Vagina (tissue), 2 donors: Measurements from ENCODE around the gene C1QTNF2. TPM values are rescaled to one million over a fixed set of nuclear protein-coding genes. Genes with fewer than 3 reads are reported as not detected.
"Not testable (repeated sequence)": the region's sequence is repeated elsewhere in the genome, so short reads cannot be mapped to it uniquely, and the experiment has no call there.

ENCODE experiments used
- DNase-seq, 2 donors: peaks; one replicate each; pipeline ENCODE4 v3.0.0-alpha.2; 2017; ENCODE audit errors: extremely low spot score in 2 of 2
- H3K27ac ChIP-seq: fragments of 200-600 bp; sonication (generic); one replicate; pipeline ENCODE4 v1.5.1; 2019
- H3K27me3 ChIP-seq: fragments of 200-600 bp; sonication (generic); one replicate; pipeline ENCODE4 v1.5.1; 2019
- H3K36me3 ChIP-seq, 2 donors: fragments of 200-600 bp; sonication (generic); one replicate each; pipeline ENCODE4 v1.5.1; 2017 to 2019
- H3K4me1 ChIP-seq: fragments of 200-600 bp; sonication (generic); one replicate; pipeline ENCODE4 v1.5.1; 2019
- H3K4me3 ChIP-seq, 2 donors: fragments of 200-600 bp; sonication (generic); 1 replicate in 1 of 2; 2 replicates in 1 of 2; pipeline ENCODE4 v1.5.1; 2016 to 2019
- H3K9me3 ChIP-seq: fragments of 200-600 bp; sonication (generic); one replicate; pipeline ENCODE4 v1.5.1; 2019
- POLR2A ChIP-seq, 2 donors: fragments of 450-650 bp; IDR thresholded peaks; one replicate each; pipeline ENCODE4 v1.6.1; 2017; ENCODE audit warnings: antibody characterized with exemption in 2 of 2, mild to moderate bottlenecking in 2 of 2, moderate library complexity in 2 of 2
- POLR2AphosphoS5 ChIP-seq, 2 donors: sonication (generic); formaldehyde crosslinking; IDR thresholded peaks; one replicate each; pipeline ENCODE4 v1.9.0; 2017; ENCODE audit warnings: antibody characterized with exemption in 2 of 2, mild to moderate bottlenecking in 2 of 2, low read depth in 1 of 2; ENCODE audit not compliant: insufficient read depth in 1 of 2
- intact Hi-C: fragments of 100-400 bp; cut with DNase I; formaldehyde crosslinking; loops from one replicate; pipeline ENCODE4 v1.15.1; 2023
- total RNA-seq: library from RNA; depleted of rRNA; stranded (reverse); fragments of >200 nt; gene quantifications from one replicate; pipeline ENCODE4 v1.2.3, GENCODE V29; 2016
- TF ChIP-seq, protein P1 (sequence below), 3 experiments: fragments of 450-650 bp in 2 of 3; fragments of 200-600 bp in 1 of 3; sonication (generic) in 1 of 3; IDR thresholded peaks; one replicate each; pipeline ENCODE4 v1.5.1; 2017 to 2019; ENCODE audit warnings: antibody characterized with exemption in 3 of 3, mild to moderate bottlenecking in 2 of 3, moderate library complexity in 2 of 3

C1QTNF2 gene
- total RNA-seq, 1 donor from 2014 or later: 1.7 TPM

GRCh38 chr5:160348080-160348479 lies 22.3 kb downstream of the C1QTNF2 start:
- no peak for DNase-seq
- no peaks in the 10 kb centered on the region for H3K9me3 ChIP-seq
- H3K27ac ChIP-seq: no peak overlapping the region
- no peaks in the 10 kb centered on the region for H3K36me3 ChIP-seq
- H3K4me1 ChIP-seq: no peaks in the 10 kb centered on the region
- TF ChIP-seq, protein P1, sequence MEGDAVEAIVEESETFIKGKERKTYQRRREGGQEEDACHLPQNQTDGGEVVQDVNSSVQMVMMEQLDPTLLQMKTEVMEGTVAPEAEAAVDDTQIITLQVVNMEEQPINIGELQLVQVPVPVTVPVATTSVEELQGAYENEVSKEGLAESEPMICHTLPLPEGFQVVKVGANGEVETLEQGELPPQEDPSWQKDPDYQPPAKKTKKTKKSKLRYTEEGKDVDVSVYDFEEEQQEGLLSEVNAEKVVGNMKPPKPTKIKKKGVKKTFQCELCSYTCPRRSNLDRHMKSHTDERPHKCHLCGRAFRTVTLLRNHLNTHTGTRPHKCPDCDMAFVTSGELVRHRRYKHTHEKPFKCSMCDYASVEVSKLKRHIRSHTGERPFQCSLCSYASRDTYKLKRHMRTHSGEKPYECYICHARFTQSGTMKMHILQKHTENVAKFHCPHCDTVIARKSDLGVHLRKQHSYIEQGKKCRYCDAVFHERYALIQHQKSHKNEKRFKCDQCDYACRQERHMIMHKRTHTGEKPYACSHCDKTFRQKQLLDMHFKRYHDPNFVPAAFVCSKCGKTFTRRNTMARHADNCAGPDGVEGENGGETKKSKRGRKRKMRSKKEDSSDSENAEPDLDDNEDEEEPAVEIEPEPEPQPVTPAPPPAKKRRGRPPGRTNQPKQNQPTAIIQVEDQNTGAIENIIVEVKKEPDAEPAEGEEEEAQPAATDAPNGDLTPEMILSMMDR (IDR thresholded peaks at IDR 0.05): no peak
- TF ChIP-seq POLR2AphosphoS5 (IDR thresholded peaks at IDR 0.05; ENCODE audit: insufficient read depth in 1 of 2, low read depth in 1 of 2) (no peak), POLR2A (IDR thresholded peaks at IDR 0.05) (no peak)
- no peaks in the 10 kb centered on the region for H3K27me3 ChIP-seq
- intact Hi-C loops: loop anchor here (5.0 kb wide), 1 partner anchor 326 kb away; no protein-coding TSS in a partner anchor
- H3K4me3 ChIP-seq: no peak overlapping the region

DNA sequence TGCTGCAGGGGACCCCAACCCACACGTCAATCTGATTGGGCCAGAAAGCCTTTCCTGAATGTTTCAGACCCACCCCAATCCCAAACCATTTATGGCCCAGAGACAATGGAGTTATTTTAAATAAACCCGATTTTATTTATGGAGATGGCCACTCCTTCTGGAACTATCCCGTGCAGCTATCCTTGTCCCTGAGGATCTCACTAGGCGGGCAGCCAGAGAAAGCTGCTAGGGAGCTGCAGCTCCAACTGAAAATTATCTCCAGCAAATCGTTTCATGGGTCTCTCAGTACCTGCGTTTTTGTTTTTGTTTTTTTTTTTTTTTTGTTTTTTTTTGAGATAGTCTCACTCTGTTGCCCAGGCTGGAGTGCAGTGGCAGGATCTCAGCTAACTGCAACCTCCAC lies 23.0 kb downstream of the C1QTNF2 start:
- Histone ChIP-seq H3K9me3 (no peaks in the 10 kb centered on the region), H3K4me1 (no peaks in the 10 kb centered on the region), H3K36me3 (no peaks in the 10 kb centered on the region), H3K27me3 (no peaks in the 10 kb centered on the region), H3K27ac (no peak overlapping the region), H3K4me3 (no peak overlapping the region)
- intact Hi-C loops: loop anchor here (5.0 kb wide), 1 partner anchor 325 kb away; no protein-coding TSS in a partner anchor
- DNase-seq: no peak
- no peak for TF ChIP-seq POLR2AphosphoS5 (IDR thresholded peaks at IDR 0.05; ENCODE audit: insufficient read depth in 1 of 2, low read depth in 1 of 2)
- TF ChIP-seq, protein P1 (IDR thresholded peaks at IDR 0.05): no peak
- TF ChIP-seq POLR2A (IDR thresholded peaks at IDR 0.05): no peak

DNA sequence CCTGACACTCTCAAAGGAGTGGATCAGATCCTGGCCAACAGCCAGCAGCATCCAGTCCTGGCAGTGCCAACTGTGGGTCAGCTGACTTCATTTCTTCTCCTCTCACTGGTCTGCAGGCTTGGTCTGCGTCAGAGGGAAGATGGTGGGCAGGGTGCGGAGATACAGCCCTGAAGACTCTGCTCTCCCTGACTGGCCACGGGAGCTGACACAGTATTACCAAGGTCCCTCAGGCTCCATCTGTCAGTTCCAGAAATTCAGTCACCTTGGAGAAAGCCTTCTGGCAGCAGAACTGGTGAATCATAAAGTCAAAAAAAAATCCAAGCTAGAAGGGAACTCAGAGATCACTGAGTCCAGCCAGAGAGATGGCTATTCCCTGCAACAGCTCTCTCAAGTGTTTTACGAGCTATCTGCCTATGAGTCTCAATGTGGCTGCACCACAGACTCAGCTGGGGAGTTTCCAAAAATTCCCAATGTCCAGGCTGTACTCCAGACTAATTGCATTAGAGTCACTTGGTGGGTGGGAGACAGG lies 27.9 kb downstream of the C1QTNF2 start:
- Histone ChIP-seq H3K9me3 (no peaks in the 10 kb centered on the region), H3K4me3 (no peak overlapping the region), H3K27ac (peak overlapping the region; percentile 20), H3K27me3 (no peaks in the 10 kb centered on the region), H3K36me3 (no peaks in the 10 kb centered on the region), H3K4me1 (no peaks in the 10 kb centered on the region)
- intact Hi-C loops: no loop called here
- TF ChIP-seq POLR2A (IDR thresholded peaks at IDR 0.05): no peak
- TF ChIP-seq POLR2AphosphoS5 (IDR thresholded peaks at IDR 0.05; ENCODE audit: insufficient read depth in 1 of 2, low read depth in 1 of 2): peak in 1 of 2 donors; percentile 14
- no peak for DNase-seq

GRCh38 chr5:160341309-160341870 lies 29.0 kb downstream of the C1QTNF2 start:
- intact Hi-C loops: no loop called here
- DNase-seq: no peak
- no peaks in the 10 kb centered on the region for H3K4me1 ChIP-seq

GRCh38 chr5:160340513-160340912 lies 29.9 kb downstream of the C1QTNF2 start:
- H3K9me3 ChIP-seq, H3K4me1 ChIP-seq, H3K4me3 ChIP-seq, DNase-seq, H3K36me3 ChIP-seq, H3K27ac ChIP-seq, H3K27me3 ChIP-seq, intact Hi-C loops: not testable (repeated sequence)

More at GRCh38 chr5:160341309-160341870, 29.0 kb downstream of the C1QTNF2 start:
- H3K27ac ChIP-seq: peak overlapping the region; percentile 20
- H3K4me3 ChIP-seq: no peak overlapping the region
- no peaks in the 10 kb centered on the region for H3K36me3 ChIP-seq
- H3K27me3 ChIP-seq: no peaks in the 10 kb centered on the region
- TF ChIP-seq POLR2A (IDR thresholded peaks at IDR 0.05): no peak
- no peak for TF ChIP-seq POLR2AphosphoS5 (IDR thresholded peaks at IDR 0.05; ENCODE audit: insufficient read depth in 1 of 2, low read depth in 1 of 2)
- no peaks in the 10 kb centered on the region for H3K9me3 ChIP-seq

- Histone ChIP-seq H3K27me3 (no peaks in the 10 kb centered on the region), H3K27ac (no peak overlapping the region), H3K9me3 (no peaks in the 10 kb centered on the region), H3K4me3 (no peak overlapping the region), H3K36me3 (no peaks in the 10 kb centered on the region), H3K4me1 (no peaks in the 10 kb centered on the region)
- DNase-seq: no peak
- TF ChIP-seq, protein P1 (IDR thresholded peaks at IDR 0.05): no peak
- no peak for TF ChIP-seq POLR2AphosphoS5 (IDR thresholded peaks at IDR 0.05; ENCODE audit: insufficient read depth in 1 of 2, low read depth in 1 of 2)
- intact Hi-C loops: no loop called here
Measured at GRCh38 chr5:160339406-160340130, 30.9 kb downstream of the C1QTNF2 start.

DNA sequence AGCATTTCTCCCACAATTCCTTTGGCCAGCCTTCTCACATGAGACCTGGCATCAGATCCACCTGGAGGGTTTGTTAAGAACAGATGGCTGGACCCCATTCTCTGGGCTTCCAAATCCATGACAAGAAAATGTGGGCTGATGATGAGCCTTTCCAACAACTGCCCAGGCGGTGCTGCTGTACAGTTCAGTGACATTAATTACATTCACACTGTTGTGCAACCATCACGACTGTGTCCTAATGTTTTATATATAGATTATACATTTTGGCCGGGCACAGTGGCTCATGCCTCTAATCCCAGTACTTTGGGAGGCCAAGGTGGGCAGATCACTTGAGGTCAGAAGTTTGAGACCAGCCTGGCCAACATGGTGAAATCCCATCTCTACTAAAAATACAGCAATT lies 35.7 kb downstream of the C1QTNF2 start:
- H3K4me3 ChIP-seq, H3K4me1 ChIP-seq, H3K27ac ChIP-seq, intact Hi-C loops, H3K27me3 ChIP-seq, DNase-seq, H3K9me3 ChIP-seq, H3K36me3 ChIP-seq: not testable (repeated sequence)
